GM19240 (cell line): ENCODE data around the gene TEC.

Source experiments
- DNase-seq: peaks from one replicate; pipeline ENCODE4 v3.0.0; 2011; ENCODE audit warnings: low spot score; ENCODE audit not compliant: insufficient read length

Gene TEC

DNA sequence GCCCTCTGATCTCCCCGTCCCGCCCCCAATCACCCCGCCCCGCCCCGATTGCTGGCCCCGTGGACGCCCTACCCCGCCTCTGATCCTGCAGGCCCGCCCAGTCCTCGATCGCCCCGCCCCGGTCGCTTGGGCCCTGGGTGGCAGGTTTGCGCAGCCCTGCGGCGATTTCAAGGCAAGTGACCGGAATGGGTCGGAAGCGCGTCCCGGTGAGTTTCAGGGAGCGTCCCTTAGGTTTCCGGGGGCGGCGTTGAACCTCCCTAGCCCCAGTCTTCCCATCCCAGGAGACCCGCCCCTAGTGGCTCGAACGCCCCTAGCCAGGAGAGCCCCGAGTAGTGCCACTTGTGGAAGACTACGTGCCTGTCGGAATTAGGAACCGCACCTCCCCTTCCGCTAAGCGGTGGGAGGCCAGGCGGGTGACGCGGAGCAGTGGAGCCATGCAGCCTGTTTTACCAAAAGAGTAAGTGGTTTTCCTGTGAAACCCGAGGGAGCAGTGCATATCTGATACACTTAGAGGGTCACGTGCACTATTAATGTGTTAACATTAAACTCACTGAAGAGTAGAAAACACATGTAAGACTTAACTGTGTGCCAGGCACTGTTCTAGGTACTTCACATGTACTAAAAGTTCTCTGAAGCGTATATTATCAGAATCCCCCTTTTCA is 354 bp upstream of the TEC start:
- peak; percentile 78 for DNase-seq

DNA sequence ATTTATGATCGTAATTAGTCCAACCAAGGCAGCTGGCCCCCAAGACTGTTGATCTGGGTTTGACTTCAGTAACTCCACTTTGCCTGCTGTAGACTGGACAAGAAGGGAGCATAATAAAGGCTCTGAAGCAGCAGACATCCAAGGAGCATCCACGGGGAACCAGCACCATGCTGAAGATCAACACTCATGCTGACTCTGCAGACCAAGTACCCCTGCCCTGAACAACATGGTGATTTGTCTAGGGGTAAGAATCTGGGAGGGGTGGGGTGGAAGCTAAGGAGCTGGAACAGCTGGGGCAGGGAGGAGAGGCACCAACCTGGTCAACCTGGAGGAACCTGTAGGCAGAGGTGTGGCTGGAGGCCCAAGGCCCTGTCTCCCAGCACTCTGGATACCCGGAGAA is 2.1 kb downstream of the TEC start:
- no peak for DNase-seq

DNA sequence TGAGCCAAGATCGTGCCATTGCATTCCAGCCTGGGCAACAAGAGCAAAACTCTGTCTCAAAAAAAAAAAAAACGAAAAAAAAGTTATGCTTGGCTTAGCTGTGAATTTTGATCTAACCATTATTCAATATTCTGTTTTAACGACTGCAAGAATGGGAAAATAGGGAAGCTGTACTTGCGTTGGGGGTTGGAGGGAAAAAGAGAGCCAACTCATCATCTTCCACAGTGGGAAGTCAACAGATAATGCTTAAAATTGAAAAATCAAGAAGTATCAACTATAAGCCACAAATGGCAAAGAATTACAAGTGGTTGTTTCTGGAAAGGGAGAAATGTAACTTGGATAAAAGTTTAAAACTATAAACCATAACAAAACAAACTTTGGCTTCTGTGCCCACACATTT is 2.9 kb downstream of the TEC start:
- no peak for DNase-seq

DNA sequence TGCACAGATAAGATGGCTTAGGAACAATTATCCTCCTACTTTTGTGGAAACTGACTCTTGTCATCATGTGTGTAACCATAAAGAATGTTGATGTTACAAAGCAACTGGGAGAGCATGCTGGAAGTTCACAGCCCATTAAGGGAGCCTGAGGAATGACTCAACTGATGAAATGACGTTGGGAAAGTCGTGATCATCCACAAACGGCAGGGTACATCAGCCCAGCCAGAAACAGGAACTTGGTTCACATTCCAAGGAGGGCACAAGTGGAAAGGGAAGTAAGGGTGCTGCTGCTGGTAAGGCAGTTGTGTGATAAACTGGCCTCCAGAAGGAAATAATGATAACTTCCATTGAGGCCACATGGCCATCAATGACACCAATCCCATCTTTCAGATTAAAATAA is 6.7 kb downstream of the TEC start:
- DNase-seq: no peak

DNA sequence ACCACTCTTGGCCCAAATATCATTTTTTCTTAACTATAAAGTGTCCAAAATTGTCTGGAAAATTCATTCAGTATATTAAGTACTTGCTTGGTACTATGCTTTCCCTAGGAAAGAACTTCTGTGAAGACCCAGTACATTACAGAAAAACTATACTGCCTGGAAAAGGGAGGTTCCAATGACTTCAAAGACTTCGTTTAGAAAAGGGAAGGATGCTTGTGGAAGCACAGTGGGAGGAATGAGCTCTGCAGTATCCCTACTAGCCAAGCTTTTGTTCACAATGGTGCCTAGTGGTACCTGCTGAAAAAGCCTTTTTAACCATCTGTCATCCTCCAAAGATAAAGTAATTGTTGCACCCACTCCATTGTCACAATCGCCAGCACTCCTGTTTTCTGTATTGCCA is 7.2 kb downstream of the TEC start:
- no peak for DNase-seq

DNA sequence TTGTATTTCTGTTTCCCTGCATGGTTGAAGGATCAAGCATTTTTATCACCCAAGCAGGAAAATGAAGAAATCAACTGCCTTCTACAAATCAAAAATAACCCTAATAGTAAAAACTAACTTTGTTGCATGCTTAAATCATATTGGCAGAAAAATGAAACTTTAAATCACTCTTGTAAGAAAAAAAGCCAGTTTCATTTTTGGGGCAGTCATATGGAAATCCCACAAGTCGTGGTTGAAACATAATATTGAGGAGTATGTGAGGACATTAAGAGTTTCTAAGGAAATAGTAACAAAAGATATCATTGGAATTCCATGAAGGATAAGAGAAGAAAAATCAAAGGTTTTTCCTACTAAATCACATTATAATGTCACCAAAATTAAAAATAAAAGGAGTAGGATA is 8.4 kb downstream of the TEC start:
- DNase-seq: no peak

DNA sequence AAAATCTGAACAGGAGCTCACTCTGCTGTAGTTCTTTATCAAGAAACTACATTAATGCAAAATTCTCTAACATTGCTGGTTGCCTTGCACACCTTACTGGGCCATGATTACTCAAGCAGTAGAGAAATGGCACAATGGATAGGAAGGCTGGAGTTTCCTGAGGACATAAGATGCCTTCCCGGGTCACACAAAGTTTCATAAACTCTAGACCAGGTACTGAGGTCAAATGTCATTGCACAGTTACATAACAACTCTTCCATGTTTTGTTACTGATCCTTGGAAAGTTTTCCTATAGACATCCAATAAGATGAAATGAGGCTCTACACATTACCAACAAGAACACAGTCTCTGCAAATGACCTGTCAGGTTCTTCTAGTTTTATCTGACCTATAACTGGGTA is 9.9 kb downstream of the TEC start:
- DNase-seq: no peak

DNA sequence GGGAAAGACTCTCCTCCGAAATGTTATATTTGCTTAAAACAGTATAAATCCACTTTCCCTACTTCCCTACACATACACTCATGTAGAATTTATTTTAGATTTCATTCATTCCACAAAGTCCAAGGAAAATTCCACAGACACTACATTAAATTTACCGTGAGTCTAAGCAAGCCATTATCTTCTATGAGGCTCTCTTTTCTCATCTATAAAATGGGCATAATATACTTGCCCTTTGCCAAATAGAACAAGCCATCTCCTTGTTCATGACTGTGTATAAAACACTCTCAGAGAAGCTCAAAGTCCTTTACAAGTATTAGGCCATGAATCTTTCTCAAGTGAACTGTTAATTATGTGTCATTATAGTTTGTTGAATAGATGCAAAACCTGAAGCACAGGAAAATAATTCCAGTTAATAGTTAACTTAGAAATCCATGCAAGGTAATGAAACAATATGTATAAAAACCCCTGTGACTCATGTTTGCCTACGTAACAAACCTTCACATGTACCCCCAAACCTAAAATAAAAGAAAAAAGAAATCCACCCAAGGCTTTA is 10.7 kb downstream of the TEC start:
- no peak for DNase-seq

DNA sequence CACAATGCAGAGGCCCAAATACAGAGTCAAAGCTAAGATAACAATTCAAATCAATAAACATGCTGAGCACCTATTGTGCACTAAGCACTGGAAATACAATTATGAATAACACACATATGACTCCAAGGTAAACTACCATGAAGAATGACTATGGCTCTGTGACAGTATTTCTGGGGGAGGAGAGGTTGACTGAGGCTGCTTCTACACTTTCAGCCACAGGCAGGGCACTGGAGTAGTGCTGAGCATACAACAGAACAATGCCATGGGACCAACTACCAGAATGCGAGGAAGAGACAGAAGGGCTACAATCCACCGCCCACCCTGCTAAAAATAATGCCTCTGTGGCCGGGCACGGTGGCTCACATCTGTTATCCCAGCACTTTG is 13.7 kb downstream of the TEC start:
- no peak for DNase-seq

DNA sequence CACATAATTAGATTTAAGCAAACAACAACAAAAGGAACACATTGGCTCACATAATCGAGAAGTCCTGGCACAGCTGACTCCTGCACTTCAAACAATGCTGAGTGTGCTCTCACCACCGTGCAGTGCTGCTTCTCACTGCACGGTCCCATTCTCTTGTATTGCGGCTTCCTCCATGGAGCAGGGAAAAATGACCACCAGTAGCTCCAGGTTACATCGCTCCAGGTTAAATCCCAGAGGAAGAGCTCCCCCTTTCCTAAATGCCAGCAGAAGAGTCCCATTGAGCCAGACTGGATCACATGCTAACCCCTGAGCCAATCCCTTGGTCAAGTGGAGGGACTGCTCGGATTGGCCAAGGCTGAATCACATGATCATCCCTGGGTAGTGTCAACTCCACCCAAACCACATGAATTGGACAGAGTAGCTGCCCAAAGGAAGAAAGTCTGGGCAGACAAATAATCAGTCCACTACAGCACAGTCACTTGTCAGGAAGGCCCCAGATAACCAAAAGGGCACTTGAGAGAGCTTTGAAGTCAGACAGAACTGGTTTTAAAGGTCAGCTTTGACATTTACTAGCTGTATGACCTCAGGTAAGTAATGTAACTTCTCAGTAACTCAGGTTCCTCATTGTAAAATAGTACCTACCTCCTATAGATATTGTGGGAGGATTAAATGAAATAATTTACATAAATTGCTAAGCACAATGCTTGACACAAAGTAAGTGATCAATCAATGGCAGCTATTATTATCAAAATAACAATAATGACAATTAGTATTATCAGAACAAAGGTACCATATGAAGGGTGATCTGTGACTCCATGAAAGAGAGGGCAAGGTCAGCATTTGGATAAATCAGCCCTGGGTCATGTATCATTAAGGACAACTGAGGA is 14.3 kb downstream of the TEC start:
- DNase-seq: no peak

DNA sequence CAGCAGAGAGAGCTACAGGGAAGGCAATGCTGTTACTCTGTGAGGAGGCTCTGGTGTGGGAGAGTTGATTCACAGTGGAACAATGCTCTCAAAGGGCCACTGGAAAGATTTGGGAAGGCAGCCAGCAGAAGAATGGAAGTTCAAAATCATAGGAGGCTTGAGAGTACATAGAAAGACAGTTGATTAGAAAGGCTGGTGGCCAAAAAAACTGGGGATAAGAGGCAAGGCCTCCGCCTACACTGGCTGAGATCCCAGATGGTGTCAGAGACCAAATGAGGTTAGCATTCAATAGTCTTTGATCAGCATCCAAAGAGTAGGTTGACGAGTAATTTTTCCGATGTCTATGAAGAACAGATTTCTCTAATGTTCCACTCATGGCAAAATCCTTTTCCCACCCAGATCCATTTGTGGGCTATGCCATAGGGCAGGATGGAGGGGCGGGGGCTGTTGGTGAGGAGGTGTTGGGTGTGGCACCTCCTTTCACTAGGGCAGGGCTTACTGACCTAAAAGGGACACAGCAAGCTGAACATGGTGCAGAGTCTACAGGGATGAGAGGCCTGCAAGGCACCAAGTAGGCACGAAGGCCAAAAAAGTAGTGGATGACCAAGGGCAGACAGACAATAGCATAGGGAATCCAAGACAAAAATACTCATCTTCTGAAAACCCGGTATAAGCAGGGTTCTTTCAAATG is 15.1 kb downstream of the TEC start:
- DNase-seq: no peak

DNA sequence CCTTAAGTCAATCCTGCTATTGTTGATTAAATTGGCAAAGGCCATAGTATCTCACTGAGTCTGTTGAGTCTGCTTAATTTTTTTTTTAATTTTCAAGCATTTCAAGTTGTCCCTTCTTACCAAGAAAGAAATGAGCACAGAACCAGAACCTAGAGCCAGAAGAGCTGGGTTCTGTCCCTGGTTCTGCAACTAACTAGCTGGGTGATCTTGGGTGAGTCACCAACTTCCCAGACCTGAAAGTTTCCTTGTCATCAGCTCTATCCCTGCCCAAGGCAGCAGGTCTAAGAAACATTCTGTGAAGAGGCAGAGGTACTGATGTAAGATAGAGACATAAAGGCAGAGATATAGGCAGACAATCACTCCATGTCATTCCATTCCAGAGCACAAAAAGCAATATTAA is 17.3 kb downstream of the TEC start:
- no peak for DNase-seq

DNA sequence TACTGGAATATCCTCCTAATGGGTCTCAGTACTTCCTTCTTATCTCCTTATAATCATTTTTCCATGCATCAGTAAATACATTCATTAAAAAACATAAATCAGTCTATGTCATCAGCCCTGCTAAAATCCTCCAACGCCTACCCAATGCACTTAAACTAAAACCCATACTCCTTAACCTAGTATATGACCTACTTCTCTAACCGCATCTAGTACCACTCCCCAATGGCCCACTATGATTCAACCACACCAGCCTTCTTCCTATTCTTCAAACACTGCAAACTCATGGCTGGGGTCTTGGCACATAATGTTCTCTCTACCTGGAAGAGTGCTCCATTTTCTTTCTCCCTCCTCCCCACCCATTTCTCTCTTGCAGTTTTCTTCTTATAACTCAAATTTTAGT is 18.7 kb downstream of the TEC start:
- no peak for DNase-seq

DNA sequence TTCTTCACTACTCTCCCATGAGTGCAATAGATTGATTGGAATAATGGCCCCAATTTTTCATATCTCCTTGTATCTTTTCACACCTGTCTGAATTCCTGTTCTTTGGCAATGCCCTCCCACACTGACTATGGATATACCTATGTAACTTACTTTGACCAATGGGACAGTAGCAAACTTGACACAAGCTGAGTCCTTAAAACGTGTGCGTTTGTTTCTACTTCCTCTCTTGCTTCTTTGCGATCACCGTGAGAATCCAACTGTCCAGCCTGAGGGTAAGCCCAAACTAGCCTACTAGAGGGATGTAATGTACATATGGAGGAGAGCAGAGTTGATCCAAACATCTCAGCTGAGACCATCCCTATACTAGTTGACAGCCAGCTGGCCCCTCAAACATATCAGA is 19.3 kb downstream of the TEC start:
- DNase-seq: no peak

DNA sequence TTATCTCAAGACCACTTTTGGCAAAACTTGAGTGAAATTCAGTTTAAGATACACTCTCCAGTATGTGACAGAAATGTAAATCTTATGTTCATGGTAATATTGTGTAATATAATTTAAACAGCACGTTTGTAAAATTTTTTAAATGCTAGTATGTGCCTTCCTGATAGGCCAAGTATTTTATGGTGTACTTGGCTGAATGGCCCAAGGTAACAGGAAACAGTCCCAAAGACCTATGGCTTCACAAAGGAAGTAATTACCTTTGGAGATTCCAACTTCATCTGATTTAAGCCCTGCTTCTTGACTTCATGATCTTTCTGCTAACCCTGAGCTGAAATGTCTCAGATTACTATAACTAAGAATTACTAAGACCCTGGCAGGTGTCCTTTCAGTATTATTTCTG is 20.3 kb downstream of the TEC start:
- no peak for DNase-seq

DNA sequence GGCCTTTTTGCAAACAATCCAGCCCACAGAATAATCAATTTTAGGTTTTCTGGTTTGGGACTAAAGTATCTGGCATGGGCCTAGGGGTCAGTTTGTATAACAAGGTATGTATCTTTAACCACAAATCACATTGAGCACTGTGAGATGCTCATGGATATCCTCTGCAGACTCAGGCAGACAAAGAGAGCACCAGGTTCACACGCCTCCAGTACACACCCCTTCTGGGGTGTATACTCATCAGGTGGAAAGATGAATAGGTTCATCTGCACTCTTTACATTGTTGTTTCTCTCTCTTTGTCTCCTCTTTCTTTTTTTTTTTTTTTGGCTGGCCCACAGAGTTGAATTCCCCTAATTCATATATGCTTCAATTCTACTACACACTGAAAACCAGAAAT is 21.1 kb downstream of the TEC start:
- no peak for DNase-seq

DNA sequence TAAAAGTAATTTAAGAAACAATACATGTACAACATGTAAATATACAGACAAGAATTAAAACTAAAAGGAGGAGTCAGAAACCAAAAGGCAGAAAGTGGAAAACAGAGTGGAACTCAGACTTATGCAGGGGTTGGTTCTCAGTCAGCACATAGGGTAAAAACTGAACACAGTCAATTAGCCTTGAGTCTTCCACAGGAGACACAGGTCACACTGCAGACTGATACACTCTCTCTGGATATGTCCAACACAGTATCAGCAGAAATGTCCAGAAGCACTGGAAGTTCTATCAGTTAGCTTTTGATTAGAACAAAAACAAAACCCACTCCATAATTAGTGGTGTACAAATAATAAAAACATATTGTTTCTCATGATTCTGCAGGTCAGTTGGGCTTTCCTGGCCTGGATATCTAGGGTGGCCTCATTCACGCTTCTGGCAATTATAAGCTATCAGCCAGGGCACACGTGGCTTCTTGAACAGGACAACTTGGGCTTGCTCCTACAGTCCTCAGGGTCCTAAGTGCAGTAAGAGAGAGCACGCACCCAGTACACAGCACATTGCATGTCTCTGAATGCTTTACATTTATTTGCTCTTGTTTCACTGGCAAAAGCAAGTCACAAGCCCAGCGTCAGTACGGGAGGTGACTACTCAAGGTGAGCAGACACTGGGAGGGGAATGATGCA is 21.6 kb downstream of the TEC start:
- no peak for DNase-seq

DNA sequence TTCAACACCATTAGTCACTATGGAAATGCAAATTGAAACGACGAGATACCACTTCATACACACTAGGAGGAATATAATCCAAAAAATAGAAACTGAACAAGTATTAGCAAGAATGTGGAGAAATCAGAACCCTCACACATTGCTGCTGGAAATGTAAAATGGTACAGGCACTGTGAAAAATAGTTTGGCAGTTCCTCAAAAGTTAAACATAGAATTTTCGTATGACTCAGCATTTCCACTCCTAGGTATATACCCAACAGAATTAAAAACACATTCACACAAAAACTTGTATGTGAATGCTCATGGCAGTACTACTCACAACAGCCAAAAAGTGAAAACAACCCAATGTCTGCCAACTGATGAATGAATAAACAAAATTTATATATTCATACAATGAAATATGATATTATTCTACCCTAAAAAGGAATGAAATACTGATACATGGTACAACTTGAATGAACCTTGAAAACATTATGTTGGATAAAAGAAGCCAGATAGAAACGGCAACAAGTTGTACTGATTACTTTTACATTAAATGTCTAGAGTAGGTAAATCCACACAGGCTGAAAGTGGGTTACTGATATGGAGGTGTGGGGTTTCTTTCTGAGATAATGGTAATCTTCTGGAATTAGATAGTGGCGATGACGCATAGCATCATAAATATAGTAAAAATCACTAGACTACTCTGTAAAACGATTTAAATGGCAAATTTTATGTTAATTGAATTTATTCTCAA is 22.3 kb downstream of the TEC start:
- DNase-seq: no peak

DNA sequence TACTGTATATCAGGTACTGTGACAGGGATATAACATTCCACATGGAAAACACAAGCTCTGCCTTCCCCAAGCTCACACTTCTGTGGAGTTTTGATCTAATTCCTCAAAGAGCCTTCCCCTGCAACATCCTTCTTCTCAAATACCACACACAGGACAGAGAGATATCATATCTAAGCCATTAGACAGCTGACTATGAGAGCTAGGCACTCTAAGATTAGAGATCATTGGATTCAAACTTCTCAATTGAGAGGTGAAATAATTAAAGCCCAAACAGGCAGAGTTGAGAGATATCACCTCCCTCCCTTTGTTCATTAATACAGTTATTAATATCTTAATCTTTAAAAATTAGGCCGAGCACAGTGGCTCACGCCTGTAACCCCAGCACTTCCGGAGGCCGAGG is 25.0 kb downstream of the TEC start:
- no peak for DNase-seq

DNA sequence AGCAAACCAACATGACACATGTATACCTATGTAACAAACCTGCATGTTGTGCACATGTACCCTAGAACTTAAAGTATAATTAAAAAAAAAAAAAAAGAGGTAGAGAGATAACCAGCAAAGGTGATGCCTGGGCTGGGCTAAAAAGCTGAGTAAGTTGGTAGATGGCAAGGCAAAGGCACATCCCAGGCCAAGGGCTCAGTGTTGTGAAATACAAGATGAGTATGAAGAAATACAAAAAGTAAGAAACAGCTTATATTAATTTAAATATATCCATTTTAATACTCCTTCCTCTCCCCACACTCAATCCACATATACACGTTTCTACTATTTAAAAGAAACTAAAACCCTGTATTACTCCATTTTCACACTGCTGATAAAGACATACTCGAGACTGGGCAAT is 25.8 kb downstream of the TEC start:
- no peak for DNase-seq

DNA sequence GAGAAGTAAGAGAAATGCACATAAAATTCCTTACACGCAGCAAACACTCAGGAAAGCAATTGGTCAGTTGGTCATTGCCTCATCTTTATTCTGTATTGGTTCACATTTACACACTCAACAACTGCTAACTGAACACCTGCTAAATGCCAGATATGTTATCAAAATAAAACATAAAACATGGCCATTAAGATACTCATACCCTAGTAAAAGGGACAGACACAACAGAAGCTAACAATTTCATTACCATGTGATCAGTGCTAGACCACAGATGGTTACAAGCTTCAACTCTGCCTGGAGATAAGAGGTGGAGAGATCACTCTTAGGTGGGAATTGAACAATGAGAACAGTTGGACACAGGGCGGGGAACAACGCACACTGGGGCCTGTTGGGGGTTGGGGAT is 26.2 kb downstream of the TEC start:
- DNase-seq: no peak
